SJCRH30 (cell line): ENCODE results near the gene HECW1. TPM values are rescaled to one million over a fixed set of nuclear protein-coding genes. Genes with fewer than 3 reads are reported as not detected.
"Not testable (repeated sequence)": the region's sequence is repeated elsewhere in the genome, so short reads cannot be mapped to it uniquely, and the experiment has no call there.

Source experiments
- DNase-seq, 2 experiments: peaks; one replicate each; pipeline ENCODE4 v3.0.0-alpha.2; 2015 to 2020
- H3K27ac ChIP-seq: fragments of 250-450 bp; sonication (Bioruptor Pico); 2 replicates; pipeline ENCODE4 v1.5.1; 2020; ENCODE audit warnings: mild to moderate bottlenecking, moderate library complexity
- H3K27me3 ChIP-seq: fragments of 250-450 bp; sonication (Bioruptor Pico); 2 replicates; pipeline ENCODE4 v1.5.1; 2020; ENCODE audit warnings: mild to moderate bottlenecking, moderate library complexity
- H3K36me3 ChIP-seq: fragments of 250-450 bp; sonication (Bioruptor Pico); 2 replicates; pipeline ENCODE4 v1.5.1; 2020; ENCODE audit warnings: mild to moderate bottlenecking, moderate library complexity
- H3K4me1 ChIP-seq: fragments of 250-450 bp; sonication (Bioruptor Pico); 2 replicates; pipeline ENCODE4 v1.5.1; 2020; ENCODE audit warnings: mild to moderate bottlenecking, moderate library complexity
- H3K4me3 ChIP-seq: fragments of 250-450 bp; sonication (Bioruptor Pico); 2 replicates; pipeline ENCODE4 v1.5.1; 2020; ENCODE audit warnings: mild to moderate bottlenecking, moderate library complexity
- H3K9me3 ChIP-seq: fragments of 250-450 bp; sonication (Bioruptor Pico); replicated peaks from 2 replicates; pipeline ENCODE4 v1.5.1; 2020; ENCODE audit warnings: mild to moderate bottlenecking, moderate library complexity
- total RNA-seq: library from RNA; depleted of rRNA; stranded (reverse); fragments of >200 nt; shearing (Covaris generic); gene quantifications from 2 replicates; pipeline ENCODE4 v1.2.3, GENCODE V29; 2014

The HECW1 gene
- total RNA-seq, 1 experiment from 2014 or later, result not detected

DNA sequence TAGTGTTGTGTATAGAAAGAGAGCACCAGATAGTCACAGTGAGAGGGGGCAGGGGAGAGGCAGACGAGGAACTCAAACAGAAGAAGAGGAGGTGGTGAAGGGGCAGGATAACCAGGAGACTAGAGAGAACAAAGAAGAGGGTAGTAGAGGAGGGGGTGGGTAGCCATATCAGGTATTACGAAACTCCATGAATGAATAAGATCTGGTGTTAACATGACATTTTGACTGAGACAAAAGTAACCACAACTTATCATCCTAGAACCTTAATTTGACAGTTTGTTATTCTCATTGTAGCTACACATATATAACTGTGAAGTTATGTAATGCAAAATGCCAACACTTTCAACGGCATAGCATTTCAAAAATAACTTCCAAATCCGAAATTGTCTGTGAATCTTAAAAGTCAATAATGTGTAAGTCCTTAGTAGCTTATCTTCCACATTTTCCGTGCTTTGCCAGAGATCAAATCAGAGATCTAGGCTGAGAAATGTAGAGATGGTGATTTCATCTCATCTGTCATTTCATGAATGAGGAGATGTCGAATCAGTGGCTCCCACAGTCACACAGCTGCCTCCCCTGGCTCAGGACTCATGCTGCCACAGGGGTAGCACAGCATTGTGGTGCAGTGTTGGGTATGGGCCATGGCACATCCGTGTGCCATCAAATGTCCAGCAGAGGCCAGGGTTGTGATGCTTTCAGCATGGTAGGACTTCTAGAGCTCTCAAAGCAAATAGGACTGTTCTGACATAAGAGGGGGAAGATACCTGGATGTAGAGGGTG, 202.1 kb downstream of the HECW1 start:
- Histone ChIP-seq H3K36me3 (no peaks in the 10 kb centered on the region), H3K9me3 (no peaks in the 10 kb centered on the region), H3K4me1 (no peaks in the 10 kb centered on the region), H3K27ac (no peak overlapping the region), H3K4me3 (no peak overlapping the region), H3K27me3 (peaks cover 11% of the 10 kb centered on the region; the same call in 1 of the 2 replicates)
- DNase-seq, result no peak

DNA sequence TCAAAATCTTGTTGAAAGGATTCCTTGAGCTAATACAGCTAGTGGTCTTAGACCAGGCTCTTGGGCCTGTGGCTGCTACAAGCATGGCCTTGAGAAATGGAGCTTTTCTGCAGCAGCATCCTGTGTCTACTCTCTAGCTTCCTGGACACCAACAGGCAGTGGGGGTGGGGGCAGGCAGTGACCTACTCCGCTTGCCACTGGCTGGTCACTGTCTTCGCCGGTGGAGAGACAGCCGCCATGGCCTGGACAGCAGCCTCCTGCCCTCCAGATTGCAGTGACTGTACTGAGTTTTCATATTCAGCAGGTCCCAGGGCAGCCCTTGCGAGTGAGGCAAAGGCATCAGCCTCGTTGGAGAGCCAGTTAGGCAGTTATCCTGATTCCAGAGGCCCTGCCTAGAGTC, 204.6 kb downstream of the HECW1 start:
- Histone ChIP-seq H3K27ac (no peak overlapping the region), H3K4me3 (no peak overlapping the region), H3K9me3 (no peaks in the 10 kb centered on the region), H3K27me3 (peaks cover 11% of the 10 kb centered on the region; the same call in 1 of the 2 replicates), H3K4me1 (no peaks in the 10 kb centered on the region), H3K36me3 (no peaks in the 10 kb centered on the region)
- DNase-seq, result no peak

DNA sequence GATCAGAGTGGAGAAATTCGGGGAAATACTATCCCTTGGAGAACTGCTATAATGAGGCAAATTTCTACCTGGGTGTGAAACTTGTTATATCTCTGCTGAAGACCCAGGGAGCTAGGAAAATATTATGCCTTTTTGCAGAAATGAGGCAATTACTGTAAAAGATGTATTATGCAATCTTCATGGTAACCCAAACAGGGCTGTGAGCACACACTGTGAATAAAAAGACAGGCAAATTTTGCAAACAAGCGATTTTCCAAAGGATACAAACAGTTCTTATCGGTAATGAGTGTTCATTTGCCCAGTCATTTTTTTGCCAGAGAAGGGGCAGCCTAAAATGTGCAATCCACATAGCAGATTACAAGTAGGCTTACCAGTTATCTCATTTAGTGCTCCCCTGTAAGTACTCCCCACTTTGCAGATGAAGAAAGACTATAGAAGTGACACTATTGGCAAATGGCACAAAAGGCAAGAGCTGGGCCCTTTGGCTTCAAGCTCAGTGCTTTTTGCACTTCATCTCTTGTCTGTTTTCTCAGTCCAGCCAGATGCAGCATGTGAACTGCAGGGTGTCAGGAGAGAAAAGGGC, 205.8 kb downstream of the HECW1 start:
- Histone ChIP-seq H3K4me1 (no peaks in the 10 kb centered on the region), H3K9me3 (no peaks in the 10 kb centered on the region), H3K27ac (no peak overlapping the region), H3K36me3 (no peaks in the 10 kb centered on the region), H3K4me3 (no peak overlapping the region), H3K27me3 (peaks cover 11% of the 10 kb centered on the region; the same call in 1 of the 2 replicates)
- DNase-seq, result no peak

DNA sequence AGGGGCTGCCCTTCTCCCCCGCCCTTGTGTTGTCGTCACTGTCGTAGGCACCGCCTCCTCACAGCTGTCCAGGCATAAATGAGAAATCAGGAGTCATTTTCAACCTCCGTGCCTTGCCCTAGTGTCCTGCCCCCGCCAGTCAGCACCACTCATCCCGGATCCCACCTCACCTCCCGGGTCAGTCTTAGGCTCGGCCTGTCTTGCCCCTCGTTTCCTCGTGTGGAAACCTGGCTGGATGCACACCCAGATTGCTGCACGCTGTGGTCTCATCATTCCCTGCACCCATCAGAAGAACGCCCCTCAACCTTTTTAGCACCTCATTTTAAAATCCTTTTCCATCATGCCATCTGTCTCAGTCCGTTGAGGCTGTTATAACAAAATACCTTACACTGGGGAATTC, 213.1 kb downstream of the HECW1 start:
- H3K9me3 ChIP-seq, result no peaks in the 10 kb centered on the region
- no peak for DNase-seq
- H3K4me3 ChIP-seq, result no peak overlapping the region
- H3K36me3 ChIP-seq, result no peaks in the 10 kb centered on the region
- peaks cover 3% of the 10 kb centered on the region; the same call in 1 of the 2 replicates for H3K4me1 ChIP-seq
- no peaks in the 10 kb centered on the region for H3K27me3 ChIP-seq
- no peak overlapping the region for H3K27ac ChIP-seq

DNA sequence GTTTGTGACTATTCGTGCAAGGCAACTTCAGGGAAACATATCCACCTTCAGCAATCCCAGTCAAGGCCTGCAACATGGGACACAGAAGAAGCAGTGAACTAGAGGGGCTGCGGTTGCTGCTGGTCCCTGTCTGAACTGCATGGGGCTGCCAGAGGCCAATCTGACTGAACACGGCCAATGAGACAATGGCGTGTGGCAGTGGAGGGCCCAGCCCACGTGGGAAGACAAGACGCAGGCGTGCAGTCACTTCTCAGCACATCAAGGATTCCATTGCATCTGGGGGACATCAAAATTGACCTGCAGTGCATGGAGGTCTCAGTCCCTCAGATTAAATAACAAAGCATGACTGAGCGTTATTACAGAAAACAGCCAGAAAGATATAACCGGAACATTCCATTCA, 215.9 kb downstream of the HECW1 start:
- Histone ChIP-seq H3K36me3 (no peaks in the 10 kb centered on the region), H3K27ac (peak overlapping the region; percentile 22; the same call in 1 of the 2 replicates)

DNA sequence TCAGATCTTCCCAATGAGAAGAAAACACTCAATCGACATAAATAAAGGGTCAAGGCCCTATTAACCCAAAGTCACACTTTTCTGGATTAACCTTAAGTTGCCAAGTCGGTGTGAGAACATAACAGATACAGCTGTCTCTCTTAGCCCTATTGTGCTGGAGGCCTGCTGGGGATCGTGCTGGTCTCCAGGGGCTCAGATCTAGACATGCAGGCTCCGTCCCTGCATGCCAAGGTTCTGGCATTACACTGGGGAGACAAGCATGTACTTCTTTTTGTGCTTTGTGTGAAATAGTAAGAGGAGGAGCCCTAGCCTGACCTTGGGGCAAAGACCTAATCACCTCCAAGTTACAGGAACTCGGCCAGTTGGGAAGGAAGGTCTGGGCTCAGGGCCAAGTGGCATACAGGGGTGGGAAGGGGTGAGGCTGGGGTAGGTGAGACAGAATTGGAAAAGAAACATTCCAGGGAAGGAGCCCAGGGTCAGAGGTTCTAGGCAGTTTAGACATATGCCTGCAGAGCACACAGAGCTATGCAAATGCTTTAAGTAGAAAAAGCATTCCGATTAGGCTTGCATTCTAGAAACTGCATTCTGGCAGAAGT, 216.4 kb downstream of the HECW1 start:
- peaks cover 3% of the 10 kb centered on the region; the same call in 1 of the 2 replicates for H3K4me1 ChIP-seq
- no peak overlapping the region for H3K4me3 ChIP-seq
- no peaks in the 10 kb centered on the region for H3K36me3 ChIP-seq
- H3K27ac ChIP-seq, result peak overlapping the region; percentile 22; the same call in 1 of the 2 replicates
- no peaks in the 10 kb centered on the region for H3K9me3 ChIP-seq
- peak; percentile 33 to 47 for DNase-seq
- H3K27me3 ChIP-seq, result no peaks in the 10 kb centered on the region

More for the DNA sequence above, 215.9 kb downstream of the HECW1 start:
- Histone ChIP-seq H3K27me3 (no peaks in the 10 kb centered on the region), H3K4me3 (no peak overlapping the region), H3K9me3 (no peaks in the 10 kb centered on the region), H3K4me1 (peaks cover 3% of the 10 kb centered on the region; the same call in 1 of the 2 replicates)
- no peak for DNase-seq

DNA sequence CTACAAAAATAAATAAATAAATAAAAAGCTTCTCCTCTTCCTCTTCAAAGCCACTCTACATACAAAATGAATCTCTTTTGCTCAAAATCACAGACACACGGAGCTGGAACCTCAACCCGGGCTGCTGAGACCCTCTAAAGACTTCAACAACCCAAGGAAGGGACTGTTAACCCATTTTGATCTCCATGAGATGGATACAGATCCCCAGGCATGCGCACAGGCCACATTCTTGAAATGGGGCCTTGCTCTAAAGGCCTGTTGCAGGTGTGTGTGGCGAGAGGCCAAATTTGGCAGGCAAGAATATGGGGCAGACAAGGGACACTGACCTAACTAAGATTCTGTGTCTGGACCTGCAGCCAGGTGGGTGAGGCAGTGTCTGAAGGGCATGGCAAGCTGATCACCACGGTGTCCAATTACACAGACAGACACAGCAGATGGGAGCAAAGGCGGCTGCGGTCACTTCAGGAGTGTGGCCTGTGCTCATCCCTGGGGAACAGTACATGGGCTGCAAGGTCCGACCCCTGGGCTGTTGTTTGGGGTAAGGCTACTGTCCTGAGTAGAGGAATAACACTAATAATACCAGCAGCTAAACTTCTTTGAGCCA, 219.8 kb downstream of the HECW1 start:
- H3K36me3 ChIP-seq, result no peaks in the 10 kb centered on the region
- no peak for DNase-seq
- no peaks in the 10 kb centered on the region for H3K9me3 ChIP-seq
- H3K27ac ChIP-seq, result no peak overlapping the region
- peaks cover 3% of the 10 kb centered on the region; the same call in 1 of the 2 replicates for H3K4me1 ChIP-seq
- no peak overlapping the region for H3K4me3 ChIP-seq
- H3K27me3 ChIP-seq, result no peaks in the 10 kb centered on the region

DNA sequence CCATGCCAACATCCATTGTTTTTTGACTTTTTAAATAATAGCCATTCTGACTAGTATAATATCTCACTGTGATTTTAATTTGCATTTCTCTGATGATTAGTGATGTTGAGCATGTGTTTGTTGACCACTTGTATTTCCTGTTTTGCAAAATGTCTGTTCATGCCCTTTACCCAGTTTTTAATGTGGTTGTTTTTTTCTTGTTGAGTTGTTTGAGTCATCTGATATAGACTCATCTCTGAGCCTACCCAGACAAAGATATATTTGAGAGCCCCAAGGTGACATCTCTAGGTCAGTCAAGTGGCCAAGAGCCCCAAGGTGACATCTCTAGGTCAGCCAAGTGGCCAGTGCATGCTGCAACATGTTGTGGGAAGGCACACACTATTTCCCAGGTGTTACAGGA, 224.7 kb downstream of the HECW1 start:
- Histone ChIP-seq H3K36me3 (no peaks in the 10 kb centered on the region), H3K4me1 (no peaks in the 10 kb centered on the region), H3K9me3 (no peaks in the 10 kb centered on the region), H3K27ac (no peak overlapping the region), H3K4me3 (no peak overlapping the region), H3K27me3 (no peaks in the 10 kb centered on the region)
- no peak for DNase-seq

DNA sequence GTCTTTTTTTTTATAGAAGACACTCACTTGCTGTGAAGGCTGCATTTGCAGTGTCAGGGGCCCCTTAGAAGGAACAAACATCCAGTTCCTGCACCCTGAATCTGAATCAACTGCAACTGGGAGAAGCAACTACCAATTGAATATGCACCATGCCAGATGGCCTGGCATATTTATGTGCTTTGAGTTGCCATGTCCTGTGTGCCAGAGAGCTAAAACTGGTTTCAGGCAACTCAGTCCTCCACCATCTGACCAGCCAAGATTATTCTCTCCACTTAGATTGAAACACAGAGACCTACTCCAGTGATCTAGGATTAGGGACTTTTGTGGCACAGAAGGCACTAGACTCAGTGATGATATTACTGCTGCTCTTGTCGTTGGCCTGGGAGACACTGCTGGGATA, 225.4 kb downstream of the HECW1 start:
- Histone ChIP-seq H3K9me3 (no peaks in the 10 kb centered on the region), H3K4me1 (no peaks in the 10 kb centered on the region), H3K36me3 (no peaks in the 10 kb centered on the region), H3K27me3 (no peaks in the 10 kb centered on the region), H3K27ac (no peak overlapping the region), H3K4me3 (no peak overlapping the region)
- no peak for DNase-seq

DNA sequence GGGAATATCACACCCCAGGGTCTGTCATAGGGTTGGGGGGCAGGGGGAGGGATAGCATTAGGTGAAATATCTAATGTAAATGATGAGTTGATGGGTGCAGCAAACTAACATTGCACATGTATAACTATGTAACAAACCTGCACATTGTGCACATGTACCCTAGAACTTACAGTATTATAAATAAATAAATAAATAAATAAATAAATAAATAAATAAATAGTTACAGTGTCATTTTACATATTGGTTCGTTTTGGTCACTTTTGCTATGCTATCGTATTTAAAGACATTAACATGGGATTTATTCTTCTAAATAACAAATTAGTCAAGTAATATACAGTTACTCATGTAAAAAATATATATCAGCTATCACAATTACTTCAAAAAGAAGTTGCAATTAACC, 228.7 kb downstream of the HECW1 start:
- Histone ChIP-seq H3K9me3 (no peaks in the 10 kb centered on the region), H3K36me3 (no peaks in the 10 kb centered on the region), H3K27me3 (no peaks in the 10 kb centered on the region), H3K4me3 (no peak overlapping the region), H3K27ac (no peak overlapping the region), H3K4me1 (no peaks in the 10 kb centered on the region)
- DNase-seq, result no peak

DNA sequence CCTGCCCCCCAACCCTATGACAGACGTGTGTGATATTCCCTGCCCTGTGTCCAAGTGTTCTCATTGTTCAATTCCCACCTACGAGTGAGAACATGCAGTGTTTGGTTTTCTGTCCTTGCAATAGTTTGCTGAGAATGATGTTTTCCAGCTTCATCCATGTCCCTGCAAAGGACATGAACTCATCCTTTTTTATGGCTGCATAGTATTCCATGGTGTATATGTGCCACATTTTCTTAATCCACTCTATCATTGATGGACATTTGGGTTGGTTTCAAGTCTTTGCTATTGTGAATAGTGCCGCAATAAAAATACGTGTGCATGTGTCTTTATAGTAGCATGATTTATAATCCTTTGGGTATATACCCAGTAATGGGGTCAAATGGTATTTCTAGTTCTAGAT, 231.0 kb downstream of the HECW1 start:
- not testable (repeated sequence) for H3K4me1 ChIP-seq, H3K4me3 ChIP-seq, H3K36me3 ChIP-seq, DNase-seq, H3K9me3 ChIP-seq, H3K27me3 ChIP-seq, H3K27ac ChIP-seq

DNA sequence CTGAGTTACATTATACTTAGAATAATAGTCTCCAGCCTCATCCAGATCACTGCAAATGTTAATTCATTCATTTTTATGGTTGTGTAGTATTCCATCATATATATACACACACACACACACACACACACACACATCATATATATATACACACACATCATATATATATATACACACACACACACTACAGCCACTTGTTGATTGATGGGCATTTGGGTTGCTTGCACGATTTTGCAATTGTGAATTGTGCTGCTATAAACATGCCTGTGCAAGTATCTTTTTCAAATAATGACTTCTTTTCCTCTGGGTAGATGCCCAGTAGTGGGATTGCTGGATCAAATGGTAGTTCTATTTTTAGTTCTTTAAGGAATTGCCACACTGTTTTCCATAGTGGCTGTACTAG, 233.2 kb downstream of the HECW1 start:
- DNase-seq, H3K36me3 ChIP-seq, H3K27ac ChIP-seq, H3K9me3 ChIP-seq, H3K4me3 ChIP-seq, H3K27me3 ChIP-seq, H3K4me1 ChIP-seq: not testable (repeated sequence)

DNA sequence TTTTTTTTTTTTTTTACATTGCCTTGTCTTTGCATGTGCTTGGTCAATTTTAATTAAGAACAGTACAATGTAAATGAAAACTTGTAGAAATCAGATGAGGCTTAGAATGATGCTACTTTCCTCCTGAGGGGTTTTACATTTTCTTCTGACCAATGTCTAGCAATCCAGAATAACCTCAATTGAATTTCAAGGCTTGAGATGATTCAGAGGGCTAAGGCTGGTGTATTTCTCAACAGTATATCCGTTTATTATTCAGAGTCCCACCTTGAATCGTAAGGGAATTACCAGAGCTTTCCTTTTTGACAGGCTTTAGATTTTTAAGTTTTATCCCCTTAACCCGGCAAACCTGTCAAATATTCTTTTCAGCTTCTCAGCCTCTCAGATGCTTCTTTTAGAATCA, 239.2 kb downstream of the HECW1 start:
- Histone ChIP-seq H3K27me3 (peaks cover 4% of the 10 kb centered on the region; the same call in 1 of the 2 replicates), H3K4me3 (no peak overlapping the region), H3K36me3 (no peaks in the 10 kb centered on the region), H3K4me1 (no peaks in the 10 kb centered on the region), H3K27ac (no peak overlapping the region), H3K9me3 (peaks cover 3% of the 10 kb centered on the region; the same call in 1 of the 2 replicates)
- DNase-seq, result no peak

DNA sequence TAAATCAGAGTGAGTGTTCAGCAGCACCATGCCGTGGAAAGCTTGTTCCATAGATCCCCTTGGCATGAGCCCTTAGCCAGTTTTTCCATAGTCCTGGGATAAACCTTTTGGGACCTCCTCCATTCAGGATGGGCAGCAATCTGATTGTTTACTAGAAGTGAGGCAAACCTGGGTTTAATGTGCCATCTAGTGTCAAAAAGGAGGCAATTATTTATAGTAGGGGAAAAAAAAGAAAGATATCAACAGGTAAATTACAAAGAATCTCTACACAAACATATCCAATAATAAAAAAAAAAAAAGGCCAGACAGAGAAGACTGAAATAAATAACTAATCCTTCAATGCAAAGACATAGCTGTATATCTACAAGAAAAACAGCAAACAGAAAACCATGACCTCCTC, 241.5 kb downstream of the HECW1 start:
- Histone ChIP-seq H3K4me3 (no peak overlapping the region), H3K27ac (no peak overlapping the region), H3K36me3 (no peaks in the 10 kb centered on the region), H3K4me1 (no peaks in the 10 kb centered on the region), H3K9me3 (peaks cover 3% of the 10 kb centered on the region; the same call in 1 of the 2 replicates), H3K27me3 (peaks cover 4% of the 10 kb centered on the region; the same call in 1 of the 2 replicates)
- no peak for DNase-seq

DNA sequence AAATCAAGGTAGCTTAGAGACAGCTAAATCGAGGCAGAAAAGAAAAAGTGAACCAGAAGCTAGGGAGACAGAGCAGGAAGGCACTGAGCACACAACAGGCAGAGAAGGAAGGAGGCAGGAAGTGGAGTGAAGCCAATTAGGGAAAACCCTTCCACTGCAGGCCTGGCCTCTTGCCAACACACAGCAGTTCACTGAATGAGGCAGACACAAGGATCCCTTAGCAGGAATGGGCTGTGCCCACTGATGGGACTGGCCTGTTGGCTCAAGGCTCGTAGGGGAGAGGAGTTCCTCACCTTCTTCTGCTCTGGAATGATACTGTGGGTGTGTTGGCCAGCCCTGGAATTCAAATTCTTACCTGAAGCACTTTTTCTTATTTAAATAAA, 250.2 kb downstream of the HECW1 start:
- H3K4me1 ChIP-seq, result no peaks in the 10 kb centered on the region
- no peak overlapping the region for H3K4me3 ChIP-seq
- DNase-seq, result peak; percentile 52 to 75
- no peak overlapping the region for H3K27ac ChIP-seq
- no peaks in the 10 kb centered on the region for H3K27me3 ChIP-seq
- H3K9me3 ChIP-seq, result no peaks in the 10 kb centered on the region
- no peaks in the 10 kb centered on the region for H3K36me3 ChIP-seq
